Measurements from ENCODE around the gene CACNA1C.
A peak's percentile ranks its signal among the peaks of the same experiment; 100 is the strongest.

Gene CACNA1C

DNA sequence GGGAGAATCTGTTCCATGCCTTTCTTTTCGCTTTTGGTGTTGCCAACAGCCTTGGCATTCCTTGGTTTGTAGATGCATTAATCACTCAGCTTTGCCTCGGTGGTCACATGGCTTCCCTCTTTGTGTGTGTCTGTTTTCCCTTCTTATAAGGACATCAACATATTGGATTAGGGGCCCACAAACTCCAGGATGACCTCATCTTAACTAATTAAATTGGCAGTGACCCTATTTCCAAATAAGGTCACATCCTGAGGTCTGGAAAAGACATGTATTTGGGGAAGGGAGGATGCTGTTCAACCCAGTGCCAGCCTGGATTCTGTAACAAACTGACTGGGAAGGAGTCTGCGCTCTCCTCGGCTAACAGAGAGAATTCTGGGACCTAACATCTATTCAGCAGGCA, 376.2 kb downstream of the CACNA1C start:
- DNase-seq: no peak

DNA sequence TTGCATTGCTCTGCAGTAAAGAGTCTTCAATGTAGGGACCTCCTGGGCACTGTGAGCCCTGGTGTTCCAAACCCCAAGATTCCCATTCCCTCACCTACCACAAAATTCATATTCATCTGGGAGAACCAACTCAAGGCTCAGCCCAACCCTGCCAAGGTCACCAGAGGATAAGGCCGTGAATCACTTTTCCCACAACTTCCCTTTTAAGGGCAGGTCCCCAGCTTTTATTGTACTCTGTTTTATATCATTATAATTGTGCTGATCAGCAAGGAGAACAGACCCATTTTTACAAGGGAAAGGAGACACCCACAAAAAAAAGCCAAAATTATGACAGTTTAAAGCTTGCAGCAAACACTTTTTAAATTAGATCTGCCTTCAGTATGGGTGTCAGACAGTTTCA, 379.0 kb downstream of the CACNA1C start:
- DNase-seq: peak; percentile 42 to 53 (median 46)

DNA sequence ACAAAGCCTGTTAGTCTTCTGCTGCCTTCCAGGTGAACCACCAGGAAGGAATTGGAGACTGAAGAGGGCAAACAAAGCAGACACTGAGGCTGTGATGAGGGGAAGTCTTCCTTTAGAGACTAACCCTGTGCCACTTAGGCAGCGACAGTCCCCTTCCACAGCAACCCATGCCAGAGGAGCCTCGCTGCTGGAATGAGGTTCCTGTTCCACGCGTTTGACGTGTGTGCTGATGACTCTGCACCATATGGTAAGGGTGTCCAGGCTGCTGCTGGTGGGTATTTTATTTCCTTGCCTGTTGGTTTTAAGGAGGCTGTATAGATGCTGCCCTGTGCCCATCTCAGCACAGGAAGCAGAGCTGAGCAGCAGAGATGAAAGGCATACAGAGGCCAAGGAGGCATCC, 380.1 kb downstream of the CACNA1C start:
- DNase-seq: no peak

DNA sequence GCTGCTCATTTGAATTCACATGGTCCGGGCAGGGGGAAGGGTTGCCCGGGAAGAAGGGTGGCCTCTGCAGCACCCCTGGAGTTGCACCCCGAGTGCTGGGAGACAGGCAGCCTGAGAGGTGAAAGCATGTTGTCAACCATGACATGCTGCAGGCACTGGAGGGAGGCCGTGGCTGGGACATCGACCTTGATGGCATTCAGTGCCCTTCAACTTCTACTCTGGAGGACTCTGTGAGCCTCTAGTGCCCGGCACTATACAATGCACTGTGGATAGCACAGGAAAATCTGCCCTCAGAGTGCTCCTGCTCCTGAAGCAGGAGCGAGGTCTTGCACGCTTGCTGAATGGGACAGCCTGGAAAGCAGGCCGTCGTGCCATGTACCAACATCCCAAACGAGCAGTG, 382.7 kb downstream of the CACNA1C start:
- no peak for DNase-seq

DNA sequence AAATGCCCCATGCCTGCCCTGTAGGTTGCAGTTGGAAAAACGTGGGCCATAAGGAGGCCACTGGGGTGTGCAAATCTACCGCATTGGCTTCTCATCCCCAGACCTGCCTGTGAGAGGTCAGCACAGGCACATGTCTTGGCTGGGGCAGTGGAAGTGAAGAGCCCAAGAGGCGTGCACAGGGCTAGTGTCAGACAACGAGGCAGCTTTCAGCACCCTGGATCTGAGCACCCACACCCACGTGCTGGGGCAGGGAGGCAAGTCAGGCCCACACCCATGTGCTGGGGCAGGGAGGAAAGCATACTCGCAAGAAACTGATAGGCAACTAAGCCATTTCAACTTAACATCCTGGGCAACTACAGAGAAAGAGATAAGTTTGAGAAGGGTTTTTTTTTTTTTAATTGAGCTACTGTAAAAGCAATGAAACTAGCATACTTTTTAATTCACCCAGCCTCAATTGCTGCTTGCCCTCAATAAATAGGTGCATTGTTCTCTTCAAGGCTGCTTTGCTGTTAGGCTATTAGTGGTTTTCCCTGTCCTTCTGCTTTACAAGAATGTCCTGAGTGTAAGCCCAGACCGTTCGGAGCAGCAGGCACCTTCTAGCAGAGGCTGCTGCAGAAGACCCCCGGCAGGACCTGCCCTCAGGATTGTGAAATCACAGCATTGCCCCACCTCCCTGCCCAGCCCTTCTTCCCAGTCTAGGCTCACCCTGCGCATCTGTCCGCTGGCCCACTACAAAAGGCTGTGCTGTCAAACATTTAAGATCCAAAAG, 386.7 kb downstream of the CACNA1C start:
- DNase-seq: no peak

DNA sequence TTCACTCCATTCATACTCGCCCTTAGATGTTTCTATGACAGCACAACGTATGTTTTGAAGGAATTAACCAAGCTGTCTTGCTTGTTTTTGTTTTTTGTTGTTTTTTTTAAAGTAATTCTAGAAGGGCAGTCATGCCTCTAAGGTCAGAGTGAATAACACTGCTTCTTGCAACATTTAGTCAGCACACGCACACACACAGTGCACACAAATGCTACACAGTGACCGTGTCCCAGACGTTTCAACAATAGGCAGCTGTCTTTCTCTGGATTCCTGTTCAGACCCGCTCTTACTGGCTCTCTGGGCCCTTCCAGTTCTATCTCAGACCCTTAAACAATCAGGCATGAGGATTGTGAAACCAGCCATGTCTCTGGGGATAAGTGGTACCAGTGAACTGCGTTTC, 391.0 kb downstream of the CACNA1C start:
- no peak for DNase-seq

DNA sequence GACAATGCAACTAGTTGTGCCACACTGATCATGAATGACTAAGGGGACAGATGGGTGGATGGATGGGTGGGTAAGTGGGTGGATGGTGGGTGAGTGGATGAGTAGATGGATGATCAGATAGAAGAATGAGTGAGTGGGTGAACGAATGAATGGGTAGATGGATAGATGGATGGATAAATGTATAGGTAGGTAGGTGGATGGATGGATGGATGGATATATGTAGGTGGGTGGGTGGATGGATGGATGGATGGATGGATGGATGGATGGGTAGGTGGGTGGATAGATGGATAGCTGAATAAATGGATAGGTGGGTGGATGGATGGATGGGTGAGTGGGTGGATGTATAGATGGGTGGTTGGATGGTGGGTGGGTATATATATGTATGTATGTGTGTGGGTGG, 393.2 kb downstream of the CACNA1C start:
- DNase-seq: no peak

DNA sequence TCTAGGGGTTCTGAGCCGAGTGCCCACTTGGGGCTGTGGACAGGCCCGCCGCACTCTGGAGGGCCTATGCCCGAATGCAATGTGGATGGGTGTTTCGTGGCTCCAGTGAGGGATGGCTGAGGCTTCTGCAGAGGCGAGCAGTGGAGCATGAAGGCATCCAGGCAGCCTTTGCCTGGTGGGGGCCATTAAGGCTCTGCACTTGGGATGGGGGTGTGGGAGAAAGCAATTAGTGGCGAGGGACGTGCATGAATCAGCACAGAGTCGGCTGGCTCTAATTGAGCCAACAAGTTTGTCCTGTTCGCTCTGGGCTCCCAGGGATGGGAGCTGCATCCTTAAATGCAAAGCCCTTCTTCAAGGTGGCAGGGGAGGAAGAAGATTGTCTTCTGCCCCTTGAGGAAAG, 395.1 kb downstream of the CACNA1C start:
- no peak for DNase-seq

DNA sequence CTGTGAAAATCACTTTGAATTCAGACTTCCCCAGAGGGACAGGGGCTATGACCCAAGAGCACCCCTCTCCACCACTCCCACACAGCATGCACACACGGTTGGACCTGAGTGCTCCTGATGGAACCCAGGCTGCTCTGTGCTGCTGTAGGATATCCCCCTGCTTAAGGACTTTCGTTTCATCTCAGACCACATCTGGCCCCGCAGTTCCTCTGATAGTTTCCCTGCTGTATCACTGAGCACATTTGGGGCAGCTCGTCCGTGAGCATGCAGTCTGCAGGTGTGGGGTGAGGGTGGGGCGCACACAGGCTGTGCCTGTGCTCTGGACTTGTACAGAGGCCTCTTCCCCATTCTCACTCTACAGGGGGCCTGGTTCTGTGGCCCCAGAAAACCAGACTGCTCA, 396.8 kb downstream of the CACNA1C start:
- no peak for DNase-seq

DNA sequence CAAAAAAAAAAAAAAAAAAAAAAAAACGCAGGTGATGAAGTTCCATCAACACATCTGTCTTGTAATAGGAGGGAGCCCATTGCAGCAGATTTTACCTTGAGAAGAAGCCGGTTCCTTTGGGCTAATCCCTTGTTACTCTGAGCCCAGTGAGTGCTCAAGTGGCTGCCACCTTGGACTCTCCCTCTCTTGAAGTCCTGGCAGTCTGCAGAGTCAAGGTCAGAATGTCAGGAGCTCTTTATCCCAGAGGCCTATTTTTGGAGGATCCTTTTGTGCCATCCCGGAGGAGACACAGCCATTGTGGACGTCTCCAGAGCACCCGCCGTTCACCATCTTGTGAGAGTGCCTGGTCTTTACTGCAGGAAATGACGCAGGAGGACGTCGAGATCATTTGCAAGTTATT, 397.8 kb downstream of the CACNA1C start:
- DNase-seq: no peak

DNA sequence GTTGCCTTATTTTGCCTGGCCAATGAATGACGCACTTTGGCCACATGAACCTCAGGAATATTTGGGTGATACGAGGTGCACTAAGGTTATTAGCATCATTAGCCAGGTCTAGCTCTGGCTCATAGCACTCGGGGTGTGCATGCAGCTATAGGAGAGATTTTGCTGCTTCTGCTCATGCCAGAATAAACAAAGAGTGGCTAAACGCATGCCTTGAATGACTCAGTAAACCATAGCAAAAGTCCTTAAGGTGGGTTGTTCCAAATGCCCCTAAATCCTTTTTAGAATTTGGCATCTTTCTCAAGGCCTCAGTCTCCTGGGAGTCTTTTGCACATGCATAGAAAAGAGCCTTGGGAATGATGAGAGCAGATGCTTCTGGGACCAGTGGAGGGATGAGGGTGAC, 398.2 kb downstream of the CACNA1C start:
- no peak for DNase-seq

DNA sequence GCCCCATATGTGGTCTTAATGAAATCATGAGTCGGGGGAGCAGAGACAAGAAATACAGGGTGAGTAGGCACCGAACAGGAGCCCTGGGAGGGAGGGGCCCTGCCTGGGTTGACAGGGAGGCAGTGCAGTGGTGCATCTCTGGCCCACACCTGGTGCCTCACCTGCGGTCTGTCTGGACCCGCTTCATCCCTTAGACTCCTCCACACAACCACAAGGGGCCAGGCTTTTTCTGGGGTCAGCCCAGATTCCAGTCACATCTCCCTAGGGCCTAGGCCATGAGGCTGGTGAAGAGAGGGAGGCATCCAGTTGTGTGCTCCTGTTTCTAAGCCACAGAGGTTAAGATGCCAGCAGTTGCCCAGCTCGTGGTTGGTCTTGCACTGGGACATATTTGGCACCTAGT, 398.7 kb downstream of the CACNA1C start:
- no peak for DNase-seq

DNA sequence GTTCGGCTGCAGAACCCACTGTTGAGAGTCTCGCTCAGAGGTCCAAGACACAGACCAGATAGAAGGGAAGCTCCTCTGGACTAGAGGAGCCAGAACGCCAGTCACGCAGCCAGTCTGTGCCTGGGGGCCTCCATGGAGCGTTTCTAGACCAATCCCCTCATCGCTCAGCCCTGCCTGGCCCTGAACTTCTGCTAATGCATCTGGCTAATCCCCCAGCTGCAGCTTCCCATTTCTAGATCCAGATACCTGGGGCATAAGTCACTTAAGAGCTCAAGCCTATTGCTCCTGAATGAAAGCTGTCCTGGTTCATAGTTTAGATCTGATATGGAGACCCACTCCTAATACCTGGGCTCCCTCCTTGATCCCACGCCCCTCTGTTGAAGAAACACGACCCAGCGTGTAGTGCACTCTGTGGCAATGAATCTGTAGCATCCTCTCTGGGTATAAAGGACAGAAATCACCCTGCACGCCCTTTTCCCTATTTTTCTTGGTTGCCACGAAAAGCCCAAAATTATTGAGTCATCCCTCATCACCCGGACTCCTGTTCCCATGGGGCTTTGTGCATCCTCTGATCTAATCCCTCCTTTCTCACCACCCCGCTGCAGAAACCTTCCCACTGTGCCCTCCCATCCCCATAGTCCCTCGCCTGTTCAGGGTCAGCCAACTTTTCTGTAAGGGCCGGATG, 400.4 kb downstream of the CACNA1C start:
- peak in 1 of 4 experiments; percentile 8 for DNase-seq

DNA sequence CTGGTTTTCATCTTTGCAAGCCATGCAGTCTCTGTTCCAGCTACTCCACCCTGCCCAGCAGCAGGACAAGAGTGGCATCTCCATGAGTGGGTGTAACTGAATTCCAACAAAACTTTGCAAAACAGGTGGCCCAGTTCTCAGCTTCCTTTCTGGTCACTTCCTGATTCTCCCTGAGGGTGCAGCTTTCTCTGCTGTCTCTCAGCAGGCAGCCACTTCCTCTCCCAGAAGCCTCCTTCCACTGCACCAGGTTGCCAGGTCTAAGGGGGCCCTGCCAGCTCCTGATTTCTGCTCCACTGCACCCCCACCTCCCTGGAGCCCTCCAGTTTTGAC, 400.9 kb downstream of the CACNA1C start:
- DNase-seq: peak; percentile 21 to 61 (median 53)

DNA sequence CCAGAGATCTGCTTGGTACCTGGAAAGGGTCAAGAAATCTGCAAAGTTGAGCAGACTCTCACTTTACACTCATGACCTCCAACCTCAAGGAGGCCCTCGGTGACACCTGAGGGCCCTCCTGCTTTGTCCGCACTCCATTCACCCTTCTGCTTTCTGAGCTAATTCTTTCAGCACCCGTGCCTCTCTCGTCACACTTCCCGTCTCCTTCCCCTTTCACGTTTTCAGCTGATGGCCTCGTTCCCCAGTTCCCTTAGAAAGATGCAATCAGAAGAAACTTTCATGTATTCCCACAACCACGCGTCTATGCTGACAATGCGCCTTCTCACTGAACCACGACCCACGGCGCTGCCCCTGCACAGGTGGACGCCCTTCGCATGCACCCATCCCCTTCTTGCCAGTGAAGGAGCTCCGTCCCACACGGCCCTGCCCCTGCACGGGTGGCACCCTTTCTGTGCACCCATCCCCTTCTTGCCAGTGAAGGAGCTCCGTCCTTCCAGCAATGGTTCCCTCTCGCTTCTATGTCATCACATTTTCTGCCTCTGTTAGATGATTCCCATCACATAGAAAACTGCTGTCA, 401.9 kb downstream of the CACNA1C start:
- peak; percentile 58 to 65 (median 62) for DNase-seq

DNA sequence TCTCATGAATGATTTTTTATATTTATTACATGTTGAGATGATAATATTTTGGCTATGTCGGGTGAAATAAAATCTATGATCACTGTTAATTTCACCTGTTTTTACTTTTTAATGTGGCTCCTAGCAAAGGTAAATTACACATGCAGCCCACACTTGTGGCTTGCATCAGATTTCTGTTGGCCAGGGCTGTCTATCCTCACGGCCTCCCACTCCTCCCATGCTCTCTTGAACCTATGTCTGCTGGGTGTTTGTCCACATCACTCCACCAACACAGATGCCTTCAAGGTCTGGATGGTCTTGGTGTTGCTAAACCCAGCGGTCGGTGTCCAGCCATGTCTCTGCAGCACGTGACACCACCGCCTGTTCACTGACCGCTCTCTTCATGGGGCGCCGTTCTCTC, 402.6 kb downstream of the CACNA1C start:
- DNase-seq: no peak

DNA sequence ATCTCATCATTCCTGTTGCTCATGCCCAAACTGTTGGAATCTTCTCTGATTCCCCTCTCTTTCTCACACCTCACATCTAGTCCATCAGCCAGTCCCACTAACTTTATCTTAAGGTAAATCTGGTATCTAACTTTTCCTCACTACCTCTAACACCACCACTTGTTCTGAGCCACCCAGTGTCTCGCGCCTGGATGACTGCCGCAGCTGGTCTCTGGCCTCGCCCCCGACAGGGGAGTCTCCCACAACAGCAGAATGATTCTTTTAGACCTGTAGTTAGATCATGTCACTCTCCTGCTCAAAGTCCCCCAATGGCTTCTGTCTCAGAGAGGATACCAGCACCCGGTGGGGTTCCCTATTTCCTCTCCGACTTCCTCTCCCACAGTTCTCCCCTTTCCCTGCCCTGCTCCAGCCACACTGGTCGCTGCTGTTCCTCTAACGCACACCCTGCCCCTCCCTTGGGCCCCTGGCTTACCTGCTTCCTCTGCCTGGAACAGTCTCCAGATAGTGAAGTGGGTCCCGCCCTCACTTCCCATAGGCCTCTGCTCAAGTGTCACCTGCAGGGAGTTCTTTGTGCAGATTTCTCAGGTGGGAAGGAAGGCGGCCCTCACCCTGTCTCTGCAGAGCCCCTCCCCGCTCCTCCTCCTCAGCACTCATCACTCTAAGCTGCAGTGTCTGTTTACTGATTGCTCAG, 403.5 kb downstream of the CACNA1C start:
- DNase-seq: no peak

DNA sequence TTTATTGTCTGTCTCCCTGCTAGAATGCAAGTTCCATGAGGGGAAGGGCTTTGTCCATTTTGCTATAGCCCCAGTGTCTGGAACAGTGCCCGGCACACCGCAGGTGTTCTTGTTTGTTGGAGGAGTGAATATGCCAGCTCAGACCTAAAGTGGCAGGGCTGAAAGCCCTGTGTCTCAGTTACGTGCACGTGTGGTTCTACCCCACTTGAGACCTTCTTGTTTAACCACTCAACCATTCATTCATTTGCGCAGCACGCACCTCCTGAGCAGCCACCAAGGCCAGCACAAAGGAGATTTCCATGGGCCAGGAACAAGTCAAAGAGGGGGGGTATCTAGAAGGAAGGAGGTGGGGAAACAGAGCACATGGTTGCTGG, 404.0 kb downstream of the CACNA1C start:
- DNase-seq: no peak

DNA sequence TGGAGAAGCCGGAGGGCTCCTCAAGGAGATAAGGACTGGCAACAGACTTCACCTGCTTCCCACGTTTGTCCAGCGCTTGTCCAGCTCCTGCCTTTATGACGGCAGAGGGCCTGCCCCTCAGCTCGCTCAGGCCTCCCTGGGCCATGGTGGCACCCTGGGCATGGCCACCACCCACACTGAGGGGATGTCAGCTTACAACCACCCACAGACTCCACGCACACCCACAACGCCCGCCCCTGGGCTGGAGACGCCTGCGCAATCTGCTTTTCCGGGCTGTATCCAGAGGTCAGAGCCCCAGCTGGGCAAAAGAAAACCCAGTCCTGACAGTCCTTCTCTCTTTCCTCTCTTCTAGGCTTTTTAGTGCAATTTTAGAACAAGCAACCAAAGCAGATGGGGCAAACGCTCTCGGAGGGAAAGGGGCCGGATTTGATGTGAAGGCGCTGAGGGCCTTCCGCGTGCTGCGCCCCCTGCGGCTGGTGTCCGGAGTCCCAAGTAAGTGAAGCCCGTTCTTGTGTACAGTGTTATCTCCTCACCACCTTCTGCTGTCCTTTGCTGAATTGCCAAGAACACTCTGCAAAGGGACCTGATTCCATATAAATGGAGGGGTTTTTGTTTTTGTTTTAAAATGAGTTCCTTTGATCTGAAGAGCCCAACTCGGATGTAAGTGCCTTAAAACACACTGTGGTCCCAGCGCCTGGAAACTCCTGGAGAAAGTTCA, 404.6 kb downstream of the CACNA1C start:
- no peak for DNase-seq

DNA sequence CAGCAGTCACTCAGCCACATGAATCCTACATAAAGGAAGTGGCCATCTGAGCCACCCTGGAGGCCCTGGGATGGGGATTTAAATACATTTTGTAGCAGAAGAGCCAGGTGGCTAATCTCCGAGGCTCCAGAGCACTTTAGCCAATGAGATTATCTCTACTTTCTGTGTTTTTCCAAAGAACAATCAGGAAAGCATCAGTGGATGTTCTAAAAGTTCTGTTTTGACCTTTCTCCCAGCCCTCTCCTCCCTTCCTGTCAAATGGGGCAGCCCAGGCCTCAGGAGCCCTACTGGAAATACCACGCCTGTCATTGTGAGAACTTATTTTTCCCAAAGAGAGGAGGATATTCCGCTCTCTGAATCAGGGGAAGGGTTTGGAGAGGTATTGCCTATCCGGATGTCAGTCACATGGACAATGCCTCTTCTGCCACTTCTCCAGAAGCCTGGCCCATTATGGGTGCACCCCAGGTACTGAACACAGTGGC, 405.2 kb downstream of the CACNA1C start:
- DNase-seq: no peak

DNA sequence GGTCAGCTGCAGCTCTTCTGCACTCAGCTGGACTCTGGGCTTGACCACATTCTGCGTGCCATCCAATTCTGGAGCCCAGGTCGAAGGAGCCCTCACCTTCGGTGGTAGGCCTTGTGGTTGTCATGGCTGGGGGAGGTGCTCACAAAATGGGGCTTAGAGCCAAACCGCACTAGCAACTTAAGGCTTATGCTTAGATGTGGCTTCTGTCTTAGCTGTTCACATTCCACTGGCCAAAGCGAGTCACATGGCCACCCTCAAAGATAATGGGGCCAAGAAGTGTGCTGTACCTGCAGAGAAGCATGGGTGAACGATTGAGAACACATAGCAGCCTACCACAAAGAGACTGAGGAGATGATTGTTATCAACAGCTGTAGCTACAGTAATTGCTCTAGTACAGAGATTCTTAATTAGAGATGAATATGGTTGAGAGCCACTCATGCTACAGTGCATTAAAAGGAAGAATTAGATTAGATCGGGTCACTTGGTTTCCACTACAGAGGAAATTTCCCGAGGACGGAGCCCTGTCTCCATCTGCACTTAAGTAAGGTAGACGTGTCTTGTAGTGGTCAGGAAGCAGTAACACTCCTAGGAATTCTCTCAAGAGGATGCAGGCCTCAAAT, 407.4 kb downstream of the CACNA1C start:
- DNase-seq: no peak

DNA sequence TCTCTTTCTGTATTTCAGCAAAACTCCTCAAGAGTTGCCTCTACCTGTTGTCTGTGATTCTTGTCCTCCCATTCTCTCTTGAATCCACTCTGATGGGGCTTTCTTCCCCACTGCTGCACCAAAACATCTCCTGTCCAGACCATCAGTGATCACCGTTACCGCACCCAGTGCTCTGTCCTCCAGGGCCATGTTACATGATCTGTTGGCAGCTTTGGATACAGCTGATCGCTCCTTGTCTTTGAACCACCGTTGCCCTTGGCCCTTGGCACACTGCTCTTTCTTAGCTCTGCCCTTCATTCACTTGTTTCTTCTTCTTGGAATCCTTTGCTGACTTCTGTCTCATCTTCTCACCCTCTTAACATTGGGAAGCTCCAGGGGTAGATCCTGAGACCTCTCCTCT, 408.3 kb downstream of the CACNA1C start:
- DNase-seq: no peak
